HL-60 (cell line): Measurements from ENCODE around the gene SIX2.
A peak's percentile ranks its signal among the peaks of the same experiment; 100 is the strongest.

ENCODE experiments used
- DNase-seq, 2 experiments: peaks; one replicate each; pipeline ENCODE4 v3.0.0-alpha.2; 2010 to 2020; ENCODE audit warnings: low read depth in 1 of 2, low spot score in 1 of 2
- H3K27ac ChIP-seq: fragments of 250-450 bp; sonication (Bioruptor Pico); replicated peaks from 2 replicates; pipeline ENCODE4 v1.5.1; 2020; ENCODE audit warnings: mild to moderate bottlenecking, moderate library complexity
- H3K27me3 ChIP-seq: fragments of 250-450 bp; sonication (Bioruptor Pico); 2 replicates; pipeline ENCODE4 v1.5.1; 2021; ENCODE audit warnings: mild to moderate bottlenecking, moderate library complexity; ENCODE audit not compliant: insufficient read depth, poor library complexity, severe bottlenecking
- H3K4me3 ChIP-seq: replicated peaks from 2 replicates; pipeline ENCODE4 v1.5.1; 2011; ENCODE audit warnings: mild to moderate bottlenecking, control low read depth, low read length; ENCODE audit not compliant: insufficient read depth
- CTCF ChIP-seq: IDR thresholded peaks from one replicate; pipeline ENCODE4 v1.5.1; 2011; ENCODE audit warnings: low read length, control low read depth, inconsistent platforms; ENCODE audit not compliant: insufficient read depth
- GABPA ChIP-seq: IDR thresholded peaks from 2 replicates; pipeline ENCODE4 v1.6.1; 2012; ENCODE audit warnings: low read depth
- POLR2AphosphoS5 ChIP-seq: IDR thresholded peaks from 2 replicates; pipeline ENCODE4 v1.6.1; 2012; ENCODE audit warnings: low read depth
- REST ChIP-seq: IDR thresholded peaks from 2 replicates; pipeline ENCODE4 v1.6.1; 2012; ENCODE audit warnings: low read depth; ENCODE audit not compliant: insufficient replicate concordance
- SPI1 ChIP-seq: IDR thresholded peaks from 2 replicates; pipeline ENCODE4 v1.6.1; 2012; ENCODE audit warnings: low read depth, mild to moderate bottlenecking, borderline replicate concordance

The SIX2 gene

GRCh38 chr2:45000921-45001868, 8.1 kb downstream of the SIX2 start:
- DNase-seq: no peak
- H3K27me3 ChIP-seq: peaks cover 68% of the 10 kb centered on the region
- no peak for TF ChIP-seq GABPA
- no peak for TF ChIP-seq POLR2AphosphoS5
- no peak for TF ChIP-seq CTCF
- TF ChIP-seq REST: no peak
- no peak for TF ChIP-seq SPI1
- no peak overlapping the region for H3K27ac ChIP-seq
- H3K4me3 ChIP-seq: peak overlapping the region; percentile 10

- H3K27ac ChIP-seq: no peak overlapping the region
- TF ChIP-seq SPI1 (no peak), CTCF (no peak), GABPA (no peak), REST (no peak), POLR2AphosphoS5 (no peak)
- no peak overlapping the region for H3K4me3 ChIP-seq
- DNase-seq: no peak
- peaks cover 61% of the 10 kb centered on the region for H3K27me3 ChIP-seq
These were observed 8.8 kb downstream of the SIX2 start for GRCh38 chr2:45000341-45000901.

- DNase-seq: no peak
- Histone ChIP-seq H3K4me3 (no peak overlapping the region), H3K27me3 (peaks cover 52% of the 10 kb centered on the region), H3K27ac (no peak overlapping the region)
- TF ChIP-seq SPI1 (no peak), GABPA (no peak), REST (no peak), POLR2AphosphoS5 (no peak), CTCF (no peak)
These were observed 9.7 kb downstream of the SIX2 start for GRCh38 chr2:44999540-44999939.
